NB4 (cell line): ENCODE measurements around the gene PGGHG.
"Not testable (repeated sequence)": the region's sequence is repeated elsewhere in the genome, so short reads cannot be mapped to it uniquely, and the experiment has no call there.

Experiments used
- POLR2A ChIP-seq: IDR thresholded peaks from 2 replicates; pipeline ENCODE4 v1.6.1; 2011; ENCODE audit warnings: mild to moderate bottlenecking; ENCODE audit not compliant: insufficient read length; ENCODE audit errors: extremely low read depth
- TF ChIP-seq, protein P1 (sequence below): IDR thresholded peaks from one replicate; pipeline ENCODE4 v1.5.1; 2012; ENCODE audit warnings: low read depth, low read length

DNA sequence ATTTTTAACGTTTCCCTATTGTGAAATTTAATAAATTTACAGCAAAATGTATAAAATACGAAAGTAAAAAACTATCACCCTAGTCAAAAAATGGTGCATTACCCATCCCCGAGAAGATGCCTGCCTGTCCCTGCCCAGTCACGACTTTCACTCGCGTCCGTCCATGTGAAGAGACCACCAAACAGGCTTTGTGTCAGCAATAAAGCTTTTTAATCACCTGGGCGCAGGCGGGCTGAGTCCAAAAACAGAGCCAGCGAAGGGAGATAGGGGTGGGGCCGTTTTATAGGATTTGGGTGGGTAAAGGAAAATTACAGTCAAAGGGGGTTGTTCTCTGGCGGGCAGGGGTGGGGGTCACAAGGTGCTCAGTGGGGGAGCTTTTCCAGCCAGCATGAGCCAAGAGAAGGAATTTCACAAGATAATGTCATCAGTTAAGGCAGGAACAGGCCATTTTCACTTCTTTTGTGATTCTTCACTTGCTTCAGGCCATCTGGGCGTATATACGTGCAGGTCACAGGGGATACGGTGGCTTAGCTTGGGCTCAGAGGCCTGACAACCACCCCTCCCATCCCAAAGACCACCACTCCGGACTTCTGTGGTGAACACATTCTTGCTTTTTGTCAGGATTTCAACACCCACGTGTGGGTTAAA, 44.8 kb downstream of the PGGHG start:
- TF ChIP-seq, protein P1, sequence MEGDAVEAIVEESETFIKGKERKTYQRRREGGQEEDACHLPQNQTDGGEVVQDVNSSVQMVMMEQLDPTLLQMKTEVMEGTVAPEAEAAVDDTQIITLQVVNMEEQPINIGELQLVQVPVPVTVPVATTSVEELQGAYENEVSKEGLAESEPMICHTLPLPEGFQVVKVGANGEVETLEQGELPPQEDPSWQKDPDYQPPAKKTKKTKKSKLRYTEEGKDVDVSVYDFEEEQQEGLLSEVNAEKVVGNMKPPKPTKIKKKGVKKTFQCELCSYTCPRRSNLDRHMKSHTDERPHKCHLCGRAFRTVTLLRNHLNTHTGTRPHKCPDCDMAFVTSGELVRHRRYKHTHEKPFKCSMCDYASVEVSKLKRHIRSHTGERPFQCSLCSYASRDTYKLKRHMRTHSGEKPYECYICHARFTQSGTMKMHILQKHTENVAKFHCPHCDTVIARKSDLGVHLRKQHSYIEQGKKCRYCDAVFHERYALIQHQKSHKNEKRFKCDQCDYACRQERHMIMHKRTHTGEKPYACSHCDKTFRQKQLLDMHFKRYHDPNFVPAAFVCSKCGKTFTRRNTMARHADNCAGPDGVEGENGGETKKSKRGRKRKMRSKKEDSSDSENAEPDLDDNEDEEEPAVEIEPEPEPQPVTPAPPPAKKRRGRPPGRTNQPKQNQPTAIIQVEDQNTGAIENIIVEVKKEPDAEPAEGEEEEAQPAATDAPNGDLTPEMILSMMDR, result not testable (repeated sequence)
- TF ChIP-seq POLR2A, result not testable (repeated sequence)
